GM23338 (cell line): Measurements from ENCODE around the gene CDH4. TPM values are rescaled to one million over a fixed set of nuclear protein-coding genes. Genes with fewer than 3 reads are reported as not detected.

ENCODE experiments used
- ATAC-seq: fragments of 200-7000 bp; cut with Tn5 transposase; 3 replicates; pipeline ENCODE4 v1.9.1; 2020
- DNase-seq: peaks from one replicate; pipeline ENCODE4 v3.0.0-alpha.2; 2015; ENCODE audit warnings: low spot score
- H2AFZ ChIP-seq: fragments of 200-600 bp; sonication (generic); 2 replicates; pipeline ENCODE4 v1.8.0; 2016; ENCODE audit warnings: antibody characterized with exemption, mild to moderate bottlenecking, moderate library complexity
- H3F3A ChIP-seq: fragments of 200-600 bp; sonication (generic); replicated peaks from 2 replicates; pipeline ENCODE4 v1.8.0; 2017; ENCODE audit warnings: antibody characterized with exemption, mixed run types, low read depth
- H3K27ac ChIP-seq: fragments of 200-600 bp; sonication (generic); 2 replicates; pipeline ENCODE4 v1.6.1; 2016; ENCODE audit warnings: low read depth
- H3K27me3 ChIP-seq: fragments of 200-600 bp; sonication (generic); 2 replicates; pipeline ENCODE4 v1.8.0; 2016; ENCODE audit warnings: mild to moderate bottlenecking, mixed run types, moderate library complexity; ENCODE audit not compliant: insufficient read depth
- H3K36me3 ChIP-seq: fragments of 200-600 bp; sonication (generic); 2 replicates; pipeline ENCODE4 v1.8.0; 2016; ENCODE audit warnings: mild to moderate bottlenecking; ENCODE audit not compliant: insufficient read depth
- H3K4me1 ChIP-seq: fragments of 200-600 bp; sonication (generic); 2 replicates; pipeline ENCODE4 v1.8.0; 2016; ENCODE audit warnings: mild to moderate bottlenecking, moderate library complexity; ENCODE audit not compliant: insufficient read depth
- H3K4me2 ChIP-seq: fragments of 200-600 bp; sonication (generic); 2 replicates; pipeline ENCODE4 v1.7.1; 2017; ENCODE audit warnings: mixed run types
- H3K4me3 ChIP-seq: fragments of 200-600 bp; sonication (generic); 2 replicates; pipeline ENCODE4 v1.6.1; 2016; ENCODE audit warnings: mixed run types
- H3K79me2 ChIP-seq: fragments of 200-600 bp; sonication (generic); replicated peaks from 2 replicates; pipeline ENCODE4 v1.8.0; 2017; ENCODE audit warnings: mild to moderate bottlenecking; ENCODE audit not compliant: insufficient read depth
- H3K9me2 ChIP-seq: fragments of 200-600 bp; sonication (generic); 2 replicates; pipeline ENCODE4 v1.8.0; 2017; ENCODE audit not compliant: insufficient read depth
- H4K20me1 ChIP-seq: fragments of 200-600 bp; sonication (generic); replicated peaks from 2 replicates; pipeline ENCODE4 v1.8.0; 2017; ENCODE audit warnings: mild to moderate bottlenecking; ENCODE audit not compliant: insufficient read depth
- H3K27ac Mint-ChIP-seq: 2 replicates; pipeline ENCODE4 v1.8.0; 2020; ENCODE audit warnings: inconsistent platforms, mild to moderate bottlenecking, moderate library complexity, mixed read lengths
- H3K27me3 Mint-ChIP-seq: 3 replicates; pipeline ENCODE4 v1.8.0; 2022; ENCODE audit warnings: low read depth, mild to moderate bottlenecking, moderate library complexity, mixed read lengths, inconsistent platforms; ENCODE audit not compliant: insufficient read depth, poor library complexity
- H3K36me3 Mint-ChIP-seq: 3 replicates; pipeline ENCODE4 v1.8.0; 2021; ENCODE audit warnings: low read depth, mild to moderate bottlenecking, inconsistent platforms, moderate library complexity, mixed read lengths
- H3K4me1 Mint-ChIP-seq: 3 replicates; pipeline ENCODE4 v1.8.0; 2020; ENCODE audit warnings: mild to moderate bottlenecking, inconsistent platforms, mixed read lengths
- H3K4me3 Mint-ChIP-seq: 3 replicates; pipeline ENCODE4 v1.8.0; 2021; ENCODE audit warnings: moderate library complexity, mild to moderate bottlenecking, inconsistent platforms, mixed read lengths
- H3K9me3 Mint-ChIP-seq: 3 replicates; pipeline ENCODE4 v1.8.0; 2020; ENCODE audit warnings: moderate library complexity, mild to moderate bottlenecking, inconsistent platforms, mixed read lengths
- CTCF ChIP-seq, 2 experiments: fragments of 200-600 bp in 1 of 2; sonication (generic) in 1 of 2; conservative IDR thresholded peaks; 2 replicates each; pipeline versions ENCODE4 v1.5.1 to v1.6.1; 2016 to 2017; ENCODE audit warnings: antibody characterized with exemption in 2 of 2, low read depth in 2 of 2, mild to moderate bottlenecking in 2 of 2, moderate library complexity in 1 of 2
- ETS1 ChIP-seq: IDR thresholded peaks from 2 replicates; pipeline ENCODE4 v1.6.1; 2016; ENCODE audit warnings: antibody characterized with exemption
- EZH2 ChIP-seq: fragments of 200-600 bp; sonication (generic); IDR thresholded peaks from one replicate; pipeline ENCODE4 v1.8.0; 2017; ENCODE audit warnings: antibody characterized with exemption, mild to moderate bottlenecking, low read depth; ENCODE audit not compliant: unreplicated experiment
- EZH2phosphoT487 ChIP-seq: fragments of 200-600 bp; sonication (generic); IDR thresholded peaks from one replicate; pipeline ENCODE4 v1.8.1; 2018; ENCODE audit warnings: antibody characterized with exemption; ENCODE audit not compliant: unreplicated experiment
- JUNB ChIP-seq: IDR thresholded peaks from one replicate; pipeline ENCODE4 v1.6.1; 2016; ENCODE audit warnings: antibody characterized with exemption; ENCODE audit not compliant: unreplicated experiment
- REST ChIP-seq: IDR thresholded peaks from one replicate; pipeline ENCODE4 v1.6.1; 2018; ENCODE audit warnings: antibody characterized with exemption; ENCODE audit not compliant: unreplicated experiment
- STAT1 ChIP-seq: IDR thresholded peaks from one replicate; pipeline ENCODE4 v1.6.1; 2016; ENCODE audit warnings: antibody characterized with exemption; ENCODE audit not compliant: unreplicated experiment
- ZNF114 ChIP-seq: fragments of 250-450 bp; sonication (Bioruptor Pico); IDR thresholded peaks from 2 replicates; pipeline ENCODE4 v1.5.0; 2020; ENCODE audit warnings: mild to moderate bottlenecking, moderate library complexity
- ZNF331 ChIP-seq: fragments of 250-450 bp; sonication (Bioruptor Pico); IDR thresholded peaks from 2 replicates; pipeline ENCODE4 v1.5.0; 2020; ENCODE audit warnings: low read depth, mild to moderate bottlenecking, moderate library complexity
- polyA plus RNA-seq: library from polyadenylated mRNA; unstranded; fragments of >200 nt; fragmentation: Nextera tagmentation; extraction: Ambion mirVana; gene quantifications from 2 replicates; pipeline ENCODE4 v1.2.1, GENCODE V29; 2016
- total RNA-seq: library from RNA; depleted of rRNA; stranded (reverse); fragments of >200 nt; shearing (Covaris generic); gene quantifications from 2 replicates; pipeline ENCODE4 v1.2.3, GENCODE V29; 2014

CDH4 gene
- total and polyA plus RNA-seq, 2 experiments from 2014 or later: 1.2 to 4.2 TPM

- no peak for TF ChIP-seq REST
Observed at GRCh38 chr20:61649860-61650162, 397.8 kb downstream of the CDH4 start (continued).

GRCh38 chr20:61650912-61651733 is 399.1 kb downstream of the CDH4 start:
- Histone ChIP-seq H3K4me2 (no peak overlapping the region), H3K27me3 (no peaks in the 10 kb centered on the region), H4K20me1 (no peaks in the 10 kb centered on the region), H3F3A (no peaks in the 10 kb centered on the region), H3K79me2 (no peaks in the 10 kb centered on the region), H3K4me1 (no peaks in the 10 kb centered on the region), H3K9me2 (no peaks in the 10 kb centered on the region), H3K36me3 (no peaks in the 10 kb centered on the region), H3K27ac (no peak overlapping the region), H3K4me3 (no peak overlapping the region), H2AFZ (no peak overlapping the region)
- Mint-ChIP-seq H3K9me3 (peaks cover 17% of the 10 kb centered on the region), H3K36me3 (peaks cover 5% of the 10 kb centered on the region; the same call in 1 of the 3 replicates), H3K27ac (0 out of 2 replicates have a peak overlapping the region, but pooled peaks have one; percentile 15), H3K4me3 (no peak overlapping the region), H3K27me3 (peaks cover 19% of the 10 kb centered on the region), H3K4me1 (peaks cover 10% of the 10 kb centered on the region)
- no peak for DNase-seq
- TF ChIP-seq EZH2phosphoT487 (no peak), JUNB (no peak)
- ATAC-seq: no peak

- Histone ChIP-seq H3K36me3 (no peaks in the 10 kb centered on the region), H3K4me2 (no peak overlapping the region), H3K9me2 (no peaks in the 10 kb centered on the region), H3K27me3 (no peaks in the 10 kb centered on the region), H3K27ac (no peak overlapping the region), H3K4me1 (no peaks in the 10 kb centered on the region), H3F3A (no peaks in the 10 kb centered on the region), H4K20me1 (no peaks in the 10 kb centered on the region), H3K4me3 (no peak overlapping the region), H3K79me2 (no peaks in the 10 kb centered on the region), H2AFZ (no peak overlapping the region)
- peaks cover 20% of the 10 kb centered on the region for H3K9me3 Mint-ChIP-seq
- H3K27ac Mint-ChIP-seq: no peak overlapping the region
- peaks cover 17% of the 10 kb centered on the region for H3K27me3 Mint-ChIP-seq
- H3K36me3 Mint-ChIP-seq: peaks cover 5% of the 10 kb centered on the region; the same call in 1 of the 3 replicates
- no peak for ATAC-seq
- no peak for DNase-seq
- H3K4me3 Mint-ChIP-seq: no peak overlapping the region
- peaks cover 10% of the 10 kb centered on the region for H3K4me1 Mint-ChIP-seq
- TF ChIP-seq REST (no peak), EZH2phosphoT487 (no peak), CTCF (conservative IDR thresholded peaks at IDR 0.05; ENCODE audit: low read depth in 2 of 2) (no peak), STAT1 (no peak), JUNB (no peak), EZH2 (no peak), ZNF331 (CRISPR knock-in tag) (no peak), ETS1 (no peak), ZNF114 (CRISPR knock-in tag) (no peak)
Observed at GRCh38 chr20:61652146-61652545, 400.1 kb downstream of the CDH4 start.
